ENCODE measurements around the gene CCM2L.
A peak's percentile ranks its signal among the peaks of the same experiment; 100 is the strongest.

The CCM2L gene

DNA sequence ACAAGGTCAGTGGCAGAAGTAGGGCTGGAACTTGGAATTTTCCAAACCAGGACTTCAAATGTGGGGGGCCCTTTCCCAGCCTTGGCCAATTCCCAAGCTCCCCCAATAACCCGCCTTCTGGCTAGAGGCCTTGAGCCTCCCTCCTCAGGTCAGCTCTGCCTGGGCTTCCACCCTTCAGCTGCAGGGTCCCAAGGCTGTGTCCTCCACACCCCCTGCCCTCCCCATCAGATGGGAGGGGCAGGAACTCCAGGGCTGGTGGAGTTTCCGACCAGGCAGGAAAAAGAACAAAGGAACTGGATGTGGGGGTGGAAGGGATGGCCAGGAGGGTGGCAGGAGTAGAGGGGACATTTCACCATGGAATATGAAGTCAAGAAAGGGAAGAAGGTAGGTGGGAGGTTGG lies at the start of gene CCM2L:
Gene CCM2L, plus strand, starts transcription at position 338 of the 400 bp plus-strand sequence. Its CDS starts 17 bp downstream, at position 355.
- DNase-seq, result no peak

GRCh38 chr20:31962761-31963160 lies 47.5 kb upstream of the CCM2L start:
- no peak for DNase-seq

DNA sequence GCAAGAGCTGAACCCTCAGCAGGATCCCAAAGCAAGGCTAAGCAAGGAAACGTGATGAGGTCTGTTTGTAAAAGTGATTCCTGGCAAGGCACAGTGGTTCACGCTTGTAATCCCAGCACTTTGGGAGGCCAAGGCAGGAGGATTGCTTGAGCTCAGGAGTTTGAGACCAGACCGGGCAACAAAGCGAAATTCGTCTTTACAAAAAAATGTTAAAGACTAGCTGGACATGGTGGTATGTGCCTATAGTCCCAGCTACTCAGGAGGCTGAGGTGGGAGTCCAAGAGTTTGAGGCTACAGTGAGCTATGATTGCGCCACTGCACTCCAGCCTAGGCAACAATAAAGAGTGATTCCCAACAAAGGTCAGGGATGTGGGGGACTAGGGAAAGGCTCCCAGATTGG lies 46.3 kb upstream of the CCM2L start:
- no peak for DNase-seq

GRCh38 chr20:31966991-31967655 lies 43.1 kb upstream of the CCM2L start:
- DNase-seq, result no peak

DNA sequence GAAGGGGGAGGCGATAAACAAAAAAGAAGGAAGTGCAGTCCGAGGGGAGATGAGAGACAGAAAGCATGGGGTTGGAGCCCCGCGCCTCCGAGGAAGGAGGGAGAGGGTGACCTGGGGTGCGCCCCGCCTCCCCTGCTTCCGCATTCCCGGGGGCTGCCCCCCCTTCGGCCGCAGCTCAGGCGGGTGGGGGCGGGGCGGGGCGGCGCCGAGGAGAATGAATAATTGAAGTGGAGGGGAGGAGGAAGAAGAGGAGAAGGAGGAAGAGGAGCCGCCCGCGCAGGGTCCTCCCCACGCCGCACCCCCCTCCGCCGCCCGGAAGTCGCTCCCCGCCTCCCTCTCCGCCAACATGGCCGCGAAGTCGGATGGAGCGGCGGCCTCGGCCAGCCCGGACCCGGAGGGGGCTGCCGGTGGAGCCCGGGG lies 42.4 kb upstream of the CCM2L start, which contains the start of gene XKR7:
Gene XKR7, plus strand, starts transcription at position 322 of the 420 bp plus-strand sequence. Its CDS starts 25 bp downstream, at position 347.
- no peak for DNase-seq

DNA sequence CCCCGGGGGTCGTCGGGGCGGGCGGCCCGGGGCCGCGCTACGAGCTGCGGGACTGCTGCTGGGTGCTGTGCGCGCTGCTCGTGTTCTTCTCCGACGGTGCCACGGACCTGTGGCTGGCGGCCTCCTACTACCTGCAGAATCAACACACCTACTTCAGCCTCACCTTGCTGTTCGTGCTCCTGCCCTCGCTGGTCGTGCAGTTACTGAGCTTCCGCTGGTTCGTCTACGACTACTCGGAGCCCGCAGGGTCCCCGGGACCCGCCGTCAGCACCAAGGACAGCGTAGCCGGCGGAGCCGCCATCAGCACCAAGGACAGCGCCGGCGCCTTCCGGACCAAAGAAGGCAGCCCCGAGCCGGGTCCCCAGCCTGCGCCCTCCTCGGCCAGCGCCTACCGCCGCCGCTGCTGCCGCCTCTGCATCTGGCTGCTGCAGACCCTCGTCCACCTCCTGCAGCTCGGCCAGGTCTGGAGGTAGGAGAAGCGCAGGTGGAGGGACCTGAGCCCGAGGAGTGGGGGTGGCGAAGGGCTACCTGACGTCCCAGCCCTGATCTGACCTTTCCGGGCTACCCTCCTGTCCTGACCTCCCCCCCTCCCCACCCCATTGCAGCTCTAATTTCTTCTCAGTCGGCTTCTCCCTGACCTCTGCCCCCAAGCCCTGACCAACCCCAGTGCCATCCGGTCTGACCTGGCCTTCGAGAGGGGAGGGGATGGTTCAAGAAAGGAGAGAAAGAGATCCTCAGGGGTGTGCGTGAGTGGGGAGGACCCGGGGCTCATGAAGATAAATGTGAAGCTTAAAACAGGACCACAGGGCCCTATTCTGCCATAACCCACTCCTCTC lies 41.7 kb upstream of the CCM2L start:
- peak; percentile 86 for DNase-seq

DNA sequence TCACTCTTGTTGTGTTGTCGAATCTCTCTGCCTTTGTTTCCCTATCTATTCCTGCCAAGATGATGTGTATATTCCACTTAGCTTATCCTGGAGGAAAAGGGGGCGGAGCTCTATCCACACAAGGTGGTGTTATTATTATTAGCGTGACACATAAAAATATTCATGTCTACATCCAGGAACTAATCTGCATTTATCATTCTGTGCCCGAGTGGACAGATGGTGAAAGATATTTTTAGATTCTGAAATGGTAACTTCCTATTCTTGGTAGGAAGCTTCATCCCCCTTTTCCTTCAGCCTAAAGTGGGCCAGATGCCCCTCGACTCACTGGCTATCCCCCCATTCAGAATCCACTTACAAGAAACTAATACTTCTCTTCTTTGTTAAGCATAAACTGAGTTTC lies 40.2 kb upstream of the CCM2L start:
- DNase-seq, result no peak

GRCh38 chr20:31972471-31973021 lies 37.7 kb upstream of the CCM2L start:
- no peak for DNase-seq

DNA sequence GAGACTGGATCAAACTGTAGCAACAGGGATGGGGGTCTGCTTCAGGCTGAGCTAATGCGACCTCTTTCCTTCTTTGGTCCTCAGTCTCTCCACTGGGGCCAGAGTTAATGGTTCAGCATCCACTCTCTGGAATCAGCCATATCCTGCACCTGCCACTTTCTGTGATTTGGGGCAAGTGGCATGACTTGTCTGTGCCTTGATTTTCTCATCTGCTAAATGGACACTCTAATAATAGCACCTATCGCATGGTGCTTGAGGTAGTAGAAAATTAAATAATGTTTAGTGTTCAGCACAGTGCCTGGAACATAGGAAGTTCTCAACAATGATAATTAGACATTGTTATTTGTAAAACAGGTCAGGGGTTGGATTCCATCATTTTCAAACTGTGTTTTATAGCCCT lies 35.9 kb upstream of the CCM2L start:
- DNase-seq, result no peak

- DNase-seq, result no peak
These were observed 35.2 kb upstream of the CCM2L start for GRCh38 chr20:31974951-31975487.

GRCh38 chr20:31975874-31976273 lies 34.4 kb upstream of the CCM2L start:
- no peak for DNase-seq

DNA sequence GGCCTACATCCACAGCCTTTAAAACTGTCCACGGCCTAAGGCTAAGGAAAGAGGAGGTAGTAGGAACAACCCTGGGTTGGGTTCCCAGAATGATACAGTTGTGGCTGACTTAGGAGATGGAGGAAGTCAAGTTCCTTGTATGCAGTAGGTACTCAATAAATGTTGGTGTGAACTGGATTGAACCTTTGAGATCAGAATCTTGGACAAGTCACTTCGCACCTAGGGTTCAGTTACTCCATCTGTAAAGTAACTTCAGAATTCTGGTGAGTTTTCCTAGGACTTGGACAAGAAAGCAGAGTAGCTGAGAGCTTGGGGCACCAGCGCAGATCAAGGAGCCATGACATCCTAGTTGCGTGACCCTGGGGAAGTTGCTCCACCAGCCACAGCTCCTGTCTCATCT lies 33.2 kb upstream of the CCM2L start:
- no peak for DNase-seq

- DNase-seq, result no peak
These were observed 30.4 kb upstream of the CCM2L start for GRCh38 chr20:31979713-31980426.

- DNase-seq, result no peak
These were observed 28.5 kb upstream of the CCM2L start for GRCh38 chr20:31981784-31982183.

DNA sequence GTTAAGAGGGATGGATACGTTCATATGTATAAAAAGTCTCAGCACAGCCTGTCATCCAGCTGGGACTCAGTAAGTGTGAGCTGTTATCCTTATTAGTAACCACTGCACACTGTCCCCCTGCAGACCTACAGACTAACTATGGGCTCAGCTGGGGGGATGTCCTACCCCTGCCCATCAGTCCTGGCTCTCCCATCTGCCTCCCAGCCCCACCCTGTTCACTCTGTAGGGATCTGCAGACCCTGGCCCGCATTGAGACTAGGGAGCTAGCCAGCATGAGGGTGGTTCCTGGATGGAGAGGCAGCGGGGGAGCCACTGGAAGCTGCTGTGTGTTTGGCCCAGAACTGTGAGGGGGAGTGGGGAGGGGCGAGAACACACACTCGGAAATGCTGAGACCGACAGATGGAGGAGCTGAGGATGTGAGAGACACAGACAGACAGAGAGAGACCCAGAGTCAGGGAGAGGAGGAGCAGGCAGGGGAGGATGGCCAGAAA lies 25.2 kb upstream of the CCM2L start:
- DNase-seq, result no peak

- no peak for DNase-seq
These were observed 22.5 kb upstream of the CCM2L start for GRCh38 chr20:31987744-31988143.

GRCh38 chr20:31988430-31989015 lies 21.7 kb upstream of the CCM2L start:
- DNase-seq, result no peak

- DNase-seq, result no peak
These were observed 21.1 kb upstream of the CCM2L start for GRCh38 chr20:31989030-31989645.

- no peak for DNase-seq
These were observed 19.4 kb upstream of the CCM2L start for GRCh38 chr20:31990641-31991338.

DNA sequence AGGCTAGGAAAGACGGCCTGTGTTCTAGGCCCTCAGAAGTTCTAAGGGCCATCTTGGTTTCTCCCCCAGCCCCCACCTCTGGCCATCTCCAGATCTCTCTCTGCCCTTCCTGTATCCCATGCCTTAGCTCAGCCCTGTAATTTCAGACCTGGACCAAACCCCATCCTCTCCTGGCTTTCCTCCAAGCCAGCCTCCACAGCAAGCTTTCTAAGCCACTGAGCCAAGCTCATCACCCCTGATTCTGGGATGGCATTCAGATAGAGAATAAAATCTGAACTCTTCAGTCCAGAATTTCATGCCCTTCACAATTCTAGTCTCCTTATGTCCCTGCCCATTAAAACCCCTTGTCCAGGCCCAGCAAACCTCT lies 18.9 kb upstream of the CCM2L start:
- DNase-seq, result no peak

DNA sequence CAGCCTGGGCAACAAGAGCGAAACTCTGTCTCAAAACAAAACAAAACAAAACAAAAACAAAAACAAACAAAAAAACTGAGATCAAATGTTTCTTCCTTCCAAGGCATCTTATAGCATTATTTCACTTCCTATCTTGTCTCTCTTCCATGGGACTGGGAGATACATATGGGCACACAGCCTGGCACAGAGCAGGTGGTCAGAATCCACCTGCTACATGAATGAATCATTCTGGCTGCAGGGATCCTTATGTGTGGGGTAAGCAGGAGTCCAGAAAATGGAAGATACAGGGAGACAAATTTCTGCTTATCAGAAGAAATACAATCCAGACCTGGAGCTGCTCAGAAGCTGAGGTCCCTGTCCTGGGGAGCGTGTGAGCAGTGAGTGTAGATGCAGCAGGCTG lies 18.2 kb upstream of the CCM2L start:
- no peak for DNase-seq
